CD4-positive, alpha-beta T cell (primary cell): ENCODE measurements around the gene ZFAND6. TPM values are rescaled to one million over a fixed set of nuclear protein-coding genes. Genes with fewer than 3 reads are reported as not detected.
A peak's percentile ranks its signal among the peaks of the same experiment; 100 is the strongest.

Experiments
- ATAC-seq: fragments of 200-7000 bp; cut with Tn5 transposase; one replicate; pipeline ENCODE4 v1.10.0; 2022; ENCODE audit warnings: mild to moderate bottlenecking; ENCODE audit not compliant: poor library complexity
- CTCF ChIA-PET: fragments of 350-600 bp; sonication (Branson Sonifier 250); formaldehyde crosslinking; loops from one replicate; lab custom pipeline; 2021; ENCODE audit warnings: antibody characterized with exemption, inconsistent platforms; lab: Charles Lee
- POLR2A ChIA-PET: fragments of 350-600 bp; sonication (Branson Sonifier 250); formaldehyde crosslinking; loops from one replicate; lab custom pipeline; 2021; ENCODE audit warnings: antibody characterized with exemption, inconsistent platforms; lab: Charles Lee
- DNase-seq, 14 experiments: peaks; one replicate each; pipeline ENCODE4 v3.0.0-alpha.2; 2013 to 2020; ENCODE audit warnings: mixed read lengths in 2 of 14
- H3K27ac ChIP-seq, 2 donors: one replicate each; pipeline versions ENCODE4 v1.5.1 to v1.7.0; 2013; ENCODE audit warnings: low read length in 2 of 2, low read depth in 1 of 2, mild to moderate bottlenecking in 1 of 2
- H3K27me3 ChIP-seq, 2 experiments: 1 replicate in 1 of 2; 2 replicates in 1 of 2; pipeline versions ENCODE4 v1.6.1 to v1.7.0; 2013; ENCODE audit warnings: low read length in 2 of 2, control low read depth in 1 of 2, mild to moderate bottlenecking in 1 of 2, moderate library complexity in 1 of 2; ENCODE audit not compliant: insufficient read depth in 2 of 2, control insufficient read depth in 1 of 2
- H3K36me3 ChIP-seq: one replicate; pipeline ENCODE4 v1.6.1; 2013; ENCODE audit warnings: low read length, control low read depth; ENCODE audit not compliant: insufficient read depth
- H3K4me1 ChIP-seq: one replicate; pipeline ENCODE4 v1.6.1; 2013; ENCODE audit warnings: low read length, control low read depth; ENCODE audit not compliant: insufficient read depth
- H3K4me3 ChIP-seq: one replicate; pipeline ENCODE4 v1.5.1; 2013; ENCODE audit warnings: mild to moderate bottlenecking, low read length, moderate library complexity
- H3K9me3 ChIP-seq, 2 experiments: 1 replicate in 1 of 2; 2 replicates in 1 of 2; pipeline versions ENCODE4 v1.6.1 to v1.7.0; 2013; ENCODE audit warnings: low read length in 2 of 2, mild to moderate bottlenecking in 2 of 2, control low read depth in 1 of 2, moderate library complexity in 1 of 2; ENCODE audit not compliant: control insufficient read depth in 1 of 2, insufficient read depth in 1 of 2
- H3K27ac Mint-ChIP-seq: one replicate; pipeline ENCODE4 v1.8.0; 2020; ENCODE audit warnings: mixed read lengths
- H3K27me3 Mint-ChIP-seq: one replicate; pipeline ENCODE4 v1.8.0; 2021; ENCODE audit warnings: mixed read lengths
- H3K36me3 Mint-ChIP-seq: one replicate; pipeline ENCODE4 v1.8.0; 2021; ENCODE audit warnings: low read depth, mixed read lengths
- H3K4me1 Mint-ChIP-seq: one replicate; pipeline ENCODE4 v1.8.0; 2021; ENCODE audit warnings: low read depth, mixed read lengths
- H3K4me3 Mint-ChIP-seq: one replicate; pipeline ENCODE4 v1.8.0; 2020; ENCODE audit warnings: mild to moderate bottlenecking, mixed read lengths
- H3K9me3 Mint-ChIP-seq: one replicate; pipeline ENCODE4 v1.8.0; 2020; ENCODE audit warnings: mixed read lengths
- intact Hi-C, 2 experiments: fragments of 100-400 bp; cut with DNase I in 1 of 2; cut with micrococcal nuclease in 1 of 2; formaldehyde crosslinking; loops; one replicate each; pipeline versions ENCODE4 v1.15.1 to v1.9.0; 2023 to 2025; cut with DNase I, micrococcal nuclease
- total RNA-seq, 174 experiments: library from RNA in 2 of 174; stranded (reverse) in 2 of 174; gene quantifications; one replicate each; pipeline ENCODE4 v1.2.3 and lab custom pipeline; 2021 to 2026
- TF ChIP-seq, protein P1 (sequence below): fragments of 200-600 bp; IDR thresholded peaks from one replicate; pipeline ENCODE4 v1.8.0; 2022; ENCODE audit warnings: antibody characterized with exemption, mild to moderate bottlenecking

The ZFAND6 gene
- total RNA-seq, 2 experiments from 2014 or later: 65.5 to 69.2 TPM

DNA sequence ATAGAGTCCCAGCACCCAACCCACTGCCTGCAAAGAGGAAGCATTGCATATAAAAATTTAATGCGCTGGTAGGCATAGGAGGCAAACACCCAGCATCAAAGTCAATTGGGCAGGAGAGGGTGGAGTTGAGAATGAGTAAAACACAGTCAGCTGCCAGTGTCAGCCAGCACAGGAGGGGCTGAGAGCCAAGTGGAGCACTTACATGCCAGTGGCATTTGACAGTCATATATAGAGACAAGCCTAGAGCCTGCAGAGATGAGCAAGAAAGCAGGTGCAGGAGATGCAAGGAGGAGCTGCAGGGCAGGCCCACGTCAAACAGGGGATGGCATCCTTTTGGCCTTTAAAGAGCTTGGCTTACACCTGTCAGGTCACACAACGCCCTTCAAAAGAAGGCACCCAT, 27.6 kb upstream of the ZFAND6 start:
- peak in 2 of 14 experiments; percentile 8 to 19 for DNase-seq
- no peaks in the 10 kb centered on the region for H3K27me3 ChIP-seq
- TF ChIP-seq, protein P1, sequence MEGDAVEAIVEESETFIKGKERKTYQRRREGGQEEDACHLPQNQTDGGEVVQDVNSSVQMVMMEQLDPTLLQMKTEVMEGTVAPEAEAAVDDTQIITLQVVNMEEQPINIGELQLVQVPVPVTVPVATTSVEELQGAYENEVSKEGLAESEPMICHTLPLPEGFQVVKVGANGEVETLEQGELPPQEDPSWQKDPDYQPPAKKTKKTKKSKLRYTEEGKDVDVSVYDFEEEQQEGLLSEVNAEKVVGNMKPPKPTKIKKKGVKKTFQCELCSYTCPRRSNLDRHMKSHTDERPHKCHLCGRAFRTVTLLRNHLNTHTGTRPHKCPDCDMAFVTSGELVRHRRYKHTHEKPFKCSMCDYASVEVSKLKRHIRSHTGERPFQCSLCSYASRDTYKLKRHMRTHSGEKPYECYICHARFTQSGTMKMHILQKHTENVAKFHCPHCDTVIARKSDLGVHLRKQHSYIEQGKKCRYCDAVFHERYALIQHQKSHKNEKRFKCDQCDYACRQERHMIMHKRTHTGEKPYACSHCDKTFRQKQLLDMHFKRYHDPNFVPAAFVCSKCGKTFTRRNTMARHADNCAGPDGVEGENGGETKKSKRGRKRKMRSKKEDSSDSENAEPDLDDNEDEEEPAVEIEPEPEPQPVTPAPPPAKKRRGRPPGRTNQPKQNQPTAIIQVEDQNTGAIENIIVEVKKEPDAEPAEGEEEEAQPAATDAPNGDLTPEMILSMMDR: no peak
- Mint-ChIP-seq H3K4me3 (no peak overlapping the region), H3K4me1 (peaks cover 24% of the 10 kb centered on the region), H3K27me3 (no peaks in the 10 kb centered on the region), H3K27ac (peak overlapping the region; percentile 31), H3K36me3 (no peaks in the 10 kb centered on the region), H3K9me3 (no peaks in the 10 kb centered on the region)
- H3K4me1 ChIP-seq: peaks cover 24% of the 10 kb centered on the region
- H3K4me3 ChIP-seq: no peak overlapping the region
- H3K9me3 ChIP-seq: no peaks in the 10 kb centered on the region
- H3K36me3 ChIP-seq: no peaks in the 10 kb centered on the region
- intact Hi-C loops: no loop called here
- CTCF ChIA-PET: no interaction called here
- POLR2A ChIA-PET: interaction anchor here (1.4 to 2.4 kb wide), 2 partner anchors 28 to 108 kb away, joined by 4 to 8 read pairs; partner anchors contain the start of gene ZFAND6
- H3K27ac ChIP-seq: no peak overlapping the region
- peak; percentile 56 for ATAC-seq

DNA sequence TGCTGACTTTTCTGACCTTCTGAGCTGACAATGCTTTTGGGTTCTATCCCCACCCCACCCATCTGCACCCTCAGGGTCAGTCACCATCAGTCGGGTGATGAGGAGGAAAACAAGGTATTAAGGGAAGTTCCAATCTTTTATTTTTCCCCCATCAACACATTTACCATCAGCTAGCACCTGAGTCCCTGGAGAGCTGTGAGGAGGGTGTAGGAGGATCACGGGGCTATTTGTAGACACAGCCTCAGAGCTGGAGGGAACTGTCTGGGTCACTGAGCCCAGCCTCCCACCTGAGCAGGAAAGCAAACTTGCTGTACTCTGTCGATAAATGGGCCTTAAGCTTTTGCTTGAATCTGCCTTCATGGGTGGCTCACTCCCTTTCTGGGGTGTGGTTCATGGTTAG, 24.8 kb upstream of the ZFAND6 start:
- peaks cover 21% of the 10 kb centered on the region for H3K4me1 Mint-ChIP-seq
- ChIA-PET POLR2A (no interaction called here), CTCF (no interaction called here)
- Histone ChIP-seq H3K27me3 (no peaks in the 10 kb centered on the region), H3K36me3 (no peaks in the 10 kb centered on the region), H3K4me3 (no peak overlapping the region), H3K4me1 (peaks cover 22% of the 10 kb centered on the region), H3K9me3 (no peaks in the 10 kb centered on the region), H3K27ac (no peak overlapping the region)
- no peaks in the 10 kb centered on the region for H3K27me3 Mint-ChIP-seq
- H3K4me3 Mint-ChIP-seq: no peak overlapping the region
- no peak for ATAC-seq
- no peaks in the 10 kb centered on the region for H3K36me3 Mint-ChIP-seq
- H3K9me3 Mint-ChIP-seq: no peaks in the 10 kb centered on the region
- DNase-seq: no peak
- no peak overlapping the region for H3K27ac Mint-ChIP-seq
- TF ChIP-seq, protein P1: no peak
- intact Hi-C loops: no loop called here

DNA sequence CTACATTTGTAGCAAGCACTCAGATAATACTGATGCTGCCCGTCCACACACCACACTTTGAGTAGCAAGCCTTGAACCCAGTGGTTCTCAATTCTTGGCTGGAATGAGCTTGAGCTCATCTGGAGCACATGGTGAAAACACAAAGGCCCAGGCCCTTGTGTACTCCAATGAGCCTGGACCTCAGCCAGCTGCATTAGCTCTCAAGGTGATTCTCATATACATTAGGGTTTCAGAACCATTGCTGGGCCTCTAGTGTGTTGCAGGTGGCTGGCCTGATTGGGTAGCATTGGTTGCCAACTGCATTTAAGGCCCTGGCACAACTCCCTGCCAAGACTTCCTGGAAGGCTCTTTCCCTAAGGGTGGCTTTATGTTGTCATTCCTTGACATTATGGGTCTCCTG, 23.4 kb upstream of the ZFAND6 start:
- no peaks in the 10 kb centered on the region for H3K9me3 ChIP-seq
- no peak overlapping the region for H3K27ac ChIP-seq
- H3K27me3 ChIP-seq: no peaks in the 10 kb centered on the region
- H3K36me3 Mint-ChIP-seq: no peaks in the 10 kb centered on the region
- H3K27me3 Mint-ChIP-seq: no peaks in the 10 kb centered on the region
- TF ChIP-seq, protein P1: no peak
- intact Hi-C loops: no loop called here
- H3K4me1 ChIP-seq: peaks cover 22% of the 10 kb centered on the region
- H3K4me3 Mint-ChIP-seq: no peak overlapping the region
- no peak overlapping the region for H3K4me3 ChIP-seq
- no peak for ATAC-seq
- no peaks in the 10 kb centered on the region for H3K36me3 ChIP-seq
- ChIA-PET CTCF (no interaction called here), POLR2A (no interaction called here)
- no peaks in the 10 kb centered on the region for H3K9me3 Mint-ChIP-seq
- peaks cover 21% of the 10 kb centered on the region for H3K4me1 Mint-ChIP-seq
- no peak overlapping the region for H3K27ac Mint-ChIP-seq
- DNase-seq: no peak
